A673 (cell line): ENCODE data around the gene ERICH6B. TPM values are rescaled to one million over a fixed set of nuclear protein-coding genes. Genes with fewer than 3 reads are reported as not detected.

Experiments used
- BruUV-seq: library from RNA; stranded (reverse); fragments of 400-500 nt; replicated peaks from 2 replicates; lab custom pipeline; 2021; lab: Mats Ljungman, UMichigan
- CTCF ChIA-PET: fragments of 300-600 bp; sonication (Branson Sonifier 250); formaldehyde crosslinking; loops from one replicate; lab custom pipeline; 2022; ENCODE audit warnings: antibody characterized with exemption; lab: Charles Lee
- POLR2A ChIA-PET: fragments of 300-600 bp; sonication (Branson Sonifier 250); formaldehyde crosslinking; loops from one replicate; lab custom pipeline; 2022; ENCODE audit warnings: antibody characterized with exemption; ENCODE audit not compliant: low non-redundant PET; lab: Charles Lee
- DNase-seq: peaks from one replicate; pipeline ENCODE4 v3.0.0-alpha.2; 2015; ENCODE audit warnings: low spot score
- H3K27ac ChIP-seq: fragments of 200-600 bp; sonication (generic); 2 replicates; pipeline ENCODE4 v1.5.1; 2016; ENCODE audit warnings: mixed run types, low read depth, mild to moderate bottlenecking, mixed read lengths, antibody characterized with exemption, low read length; ENCODE audit not compliant: poor library complexity, severe bottlenecking
- H3K27me3 ChIP-seq: fragments of 200-600 bp; sonication (generic); replicated peaks from 2 replicates; pipeline ENCODE4 v1.6.1; 2017; ENCODE audit warnings: mixed run types, low read depth, mild to moderate bottlenecking, mixed read lengths, antibody characterized with exemption, low read length; ENCODE audit not compliant: insufficient read depth, poor library complexity
- H3K36me3 ChIP-seq: fragments of 200-600 bp; sonication (generic); 2 replicates; pipeline ENCODE4 v1.6.1; 2016; ENCODE audit warnings: mixed run types, mild to moderate bottlenecking, mixed read lengths, antibody characterized with exemption, low read length; ENCODE audit not compliant: insufficient read depth, poor library complexity, severe bottlenecking
- H3K4me1 ChIP-seq: fragments of 200-600 bp; sonication (generic); 2 replicates; pipeline ENCODE4 v1.6.1; 2017; ENCODE audit warnings: mixed run types, mild to moderate bottlenecking, mixed read lengths, antibody characterized with exemption, low read length; ENCODE audit not compliant: insufficient read depth, poor library complexity, severe bottlenecking
- H3K4me3 ChIP-seq: fragments of 200-600 bp; sonication (generic); 2 replicates; pipeline ENCODE4 v1.5.1; 2016; ENCODE audit warnings: low read depth, mixed run types, mild to moderate bottlenecking, mixed read lengths, low read length; ENCODE audit not compliant: poor library complexity, severe bottlenecking
- H3K9me3 ChIP-seq: fragments of 200-600 bp; sonication (generic); 2 replicates; pipeline ENCODE4 v1.6.1; 2016; ENCODE audit warnings: mixed run types, low read depth, mild to moderate bottlenecking, mixed read lengths, antibody characterized with exemption, low read length; ENCODE audit not compliant: poor library complexity, severe bottlenecking
- CTCF ChIP-seq: fragments of 300-800, 200-600 bp; sonication (generic); conservative IDR thresholded peaks from 2 replicates; pipeline ENCODE4 v1.5.1; 2017; ENCODE audit warnings: low read depth, mild to moderate bottlenecking, antibody characterized with exemption, low read length, moderate library complexity, mixed read lengths
- EZH2 ChIP-seq: fragments of 200-600 bp; sonication (generic); IDR thresholded peaks from 2 replicates; pipeline ENCODE4 v1.6.1; 2017; ENCODE audit warnings: borderline replicate concordance, low read depth, mild to moderate bottlenecking, mixed read lengths, antibody characterized with exemption, low read length; ENCODE audit not compliant: poor library complexity, severe bottlenecking
- intact Hi-C: fragments of 100-400 bp; cut with micrococcal nuclease; formaldehyde crosslinking; loops from one replicate; pipeline ENCODE4 v1.10.0; 2022; ENCODE audit not compliant: unreplicated experiment
- total RNA-seq: library from RNA; stranded (reverse); gene quantifications from 2 replicates; pipeline ENCODE4 v1.2.3, GENCODE V29; 2021

The ERICH6B gene
- total RNA-seq, 1 experiment from 2014 or later: not detected

- Histone ChIP-seq H3K36me3 (no peaks in the 10 kb centered on the region), H3K4me3 (no peak overlapping the region), H3K27ac (no peak overlapping the region), H3K4me1 (peaks cover 6% of the 10 kb centered on the region), H3K9me3 (no peaks in the 10 kb centered on the region), H3K27me3 (no peaks in the 10 kb centered on the region)
- no peak for DNase-seq
- CTCF ChIA-PET: no interaction called here
- POLR2A ChIA-PET: no interaction called here
- BruUV-seq: no TSS peak
- TF ChIP-seq EZH2 (no peak), CTCF (no peak)
- intact Hi-C loops: no loop called here
These were observed 39.1 kb downstream of the ERICH6B start for GRCh38 chr13:45576466-45576865.

GRCh38 chr13:45575830-45576180 lies 39.7 kb downstream of the ERICH6B start:
- no TSS peak for BruUV-seq
- peak; percentile 52 for DNase-seq
- ChIA-PET POLR2A (no interaction called here), CTCF (no interaction called here)
- Histone ChIP-seq H3K27ac (no peak overlapping the region), H3K9me3 (no peaks in the 10 kb centered on the region), H3K36me3 (no peaks in the 10 kb centered on the region), H3K4me1 (peaks cover 6% of the 10 kb centered on the region), H3K27me3 (no peaks in the 10 kb centered on the region), H3K4me3 (no peak overlapping the region)
- intact Hi-C loops: no loop called here
- TF ChIP-seq EZH2 (no peak), CTCF (no peak)

- intact Hi-C loops: no loop called here
- POLR2A ChIA-PET: no interaction called here
These were observed 40.3 kb downstream of the ERICH6B start for GRCh38 chr13:45575146-45575829.

More at GRCh38 chr13:45575146-45575829, 40.3 kb downstream of the ERICH6B start:
- Histone ChIP-seq H3K36me3 (no peaks in the 10 kb centered on the region), H3K27me3 (no peaks in the 10 kb centered on the region), H3K4me1 (peaks cover 6% of the 10 kb centered on the region), H3K9me3 (no peaks in the 10 kb centered on the region), H3K4me3 (no peak overlapping the region), H3K27ac (no peak overlapping the region)
- no TSS peak for BruUV-seq
- no peak for TF ChIP-seq CTCF
- no peak for TF ChIP-seq EZH2
- no peak for DNase-seq
- CTCF ChIA-PET: no interaction called here
